Memory B cell (primary cell): ENCODE results near the gene LCE1F.

Experiments used
- ATAC-seq: fragments of 150-1000 bp; cut with Tn5 transposase; 2 replicates; pipeline ENCODE4 v1.10.0; 2021; ENCODE audit warnings: low read depth, mild to moderate bottlenecking, moderate library complexity
- DNase-seq, 2 donors: peaks; one replicate each; pipeline ENCODE4 v3.0.0; 2022; ENCODE audit warnings: low spot score in 2 of 2
- H3K27ac Mint-ChIP-seq: one replicate; pipeline ENCODE4 v1.8.0; 2022; ENCODE audit warnings: mild to moderate bottlenecking, moderate library complexity, mixed read lengths
- H3K27me3 Mint-ChIP-seq: one replicate; pipeline ENCODE4 v1.8.0; 2022; ENCODE audit warnings: mixed read lengths
- H3K36me3 Mint-ChIP-seq: one replicate; pipeline ENCODE4 v1.8.0; 2022; ENCODE audit warnings: mild to moderate bottlenecking, mixed read lengths
- H3K4me1 Mint-ChIP-seq: one replicate; pipeline ENCODE4 v1.8.0; 2022; ENCODE audit warnings: mixed read lengths
- H3K4me3 Mint-ChIP-seq: one replicate; pipeline ENCODE4 v1.8.0; 2022; ENCODE audit warnings: mild to moderate bottlenecking, moderate library complexity, mixed read lengths
- H3K9me3 Mint-ChIP-seq: one replicate; pipeline ENCODE4 v1.8.0; 2022; ENCODE audit warnings: mixed read lengths

The LCE1F gene, protein sequence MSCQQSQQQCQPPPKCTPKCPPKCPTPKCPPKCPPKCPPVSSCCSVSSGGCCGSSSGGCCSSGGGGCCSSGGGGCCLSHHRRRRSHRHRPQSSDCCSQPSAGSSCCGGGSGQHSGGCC

DNA sequence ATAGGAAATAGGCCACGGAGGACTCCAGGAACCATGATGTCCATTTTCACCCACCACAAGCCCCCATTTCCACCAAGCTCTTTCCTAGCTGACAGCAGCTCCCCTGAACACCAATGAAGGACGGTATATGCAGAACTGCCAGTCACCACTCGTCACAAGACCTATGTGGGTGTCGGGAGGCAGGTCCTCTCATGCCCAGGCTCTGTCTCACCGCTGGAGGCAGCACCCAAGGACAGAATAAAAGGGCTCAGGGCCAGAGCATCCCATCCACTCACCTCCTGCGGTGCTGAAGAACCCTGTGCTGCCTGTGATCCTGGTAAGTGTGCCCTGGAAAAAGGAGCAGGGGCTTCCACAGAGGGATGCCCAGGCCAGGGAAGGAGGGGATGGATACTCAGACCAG, at the start of gene LCE1F:
Gene LCE1F, plus strand, starts transcription at position 266 of the 400 bp plus-strand sequence. CDS start 1,232 bp downstream, outside the sequence.
- no peak within 1 kb of the TSS for H3K27ac Mint-ChIP-seq
- peaks cover 23% of the 10 kb centered on the region for H3K27me3 Mint-ChIP-seq
- no peak for ATAC-seq
- peaks cover 1% of the 10 kb centered on the region for H3K36me3 Mint-ChIP-seq
- H3K4me3 Mint-ChIP-seq = no peak within 1 kb of the TSS
- no peak for DNase-seq
- H3K9me3 Mint-ChIP-seq = peaks cover 8% of the 10 kb centered on the region
- no peaks in the 10 kb centered on the region for H3K4me1 Mint-ChIP-seq

DNA sequence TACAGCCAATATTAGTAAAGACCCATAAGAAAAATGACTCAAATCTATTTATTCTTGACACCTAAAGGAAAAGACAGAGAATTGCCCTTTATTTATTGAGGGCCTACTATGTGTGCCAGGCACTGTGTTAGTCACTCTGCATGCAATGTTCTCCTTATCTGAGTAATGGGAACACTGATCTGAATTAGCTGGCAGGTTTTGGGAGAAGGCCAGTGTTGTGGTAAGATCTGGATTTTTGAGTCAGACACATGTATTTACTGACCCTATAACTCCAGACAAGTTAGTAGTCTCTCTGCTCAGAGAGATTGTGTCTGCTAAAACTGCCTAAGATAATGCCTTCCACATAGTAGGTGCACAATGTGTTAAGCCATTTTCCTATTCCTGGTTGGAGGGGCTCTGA, 49.7 kb upstream of the LCE1F start:
- Mint-ChIP-seq H3K27ac (no peak overlapping the region), H3K36me3 (no peaks in the 10 kb centered on the region), H3K27me3 (peaks cover 2% of the 10 kb centered on the region), H3K4me1 (no peaks in the 10 kb centered on the region), H3K9me3 (no peaks in the 10 kb centered on the region), H3K4me3 (no peak overlapping the region)
- no peak for DNase-seq
- ATAC-seq = no peak

DNA sequence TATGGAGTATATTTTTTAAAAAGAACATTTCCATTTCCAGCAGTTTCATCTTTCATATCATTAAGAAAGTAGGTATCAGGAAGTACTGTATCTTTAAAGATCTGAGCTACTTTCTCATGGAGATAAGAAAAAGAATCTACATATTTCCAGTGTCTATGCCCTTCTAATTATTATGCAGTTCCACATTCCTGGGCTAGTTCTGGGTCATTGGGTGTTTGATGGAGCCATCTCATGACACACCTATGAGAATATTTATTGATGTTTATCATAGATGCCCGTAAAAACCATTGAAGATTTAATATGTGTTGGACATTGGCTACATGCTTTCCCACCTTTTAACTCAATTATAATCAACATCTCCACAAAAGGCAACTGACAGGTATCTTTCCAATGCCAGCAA, 46.0 kb upstream of the LCE1F start:
- H3K27me3 Mint-ChIP-seq = peaks cover 2% of the 10 kb centered on the region
- no peaks in the 10 kb centered on the region for H3K36me3 Mint-ChIP-seq
- no peaks in the 10 kb centered on the region for H3K9me3 Mint-ChIP-seq
- H3K4me1 Mint-ChIP-seq = no peaks in the 10 kb centered on the region
- ATAC-seq (no peak), DNase-seq (no peak)
- H3K4me3 Mint-ChIP-seq = no peak overlapping the region
- H3K27ac Mint-ChIP-seq = no peak overlapping the region

DNA sequence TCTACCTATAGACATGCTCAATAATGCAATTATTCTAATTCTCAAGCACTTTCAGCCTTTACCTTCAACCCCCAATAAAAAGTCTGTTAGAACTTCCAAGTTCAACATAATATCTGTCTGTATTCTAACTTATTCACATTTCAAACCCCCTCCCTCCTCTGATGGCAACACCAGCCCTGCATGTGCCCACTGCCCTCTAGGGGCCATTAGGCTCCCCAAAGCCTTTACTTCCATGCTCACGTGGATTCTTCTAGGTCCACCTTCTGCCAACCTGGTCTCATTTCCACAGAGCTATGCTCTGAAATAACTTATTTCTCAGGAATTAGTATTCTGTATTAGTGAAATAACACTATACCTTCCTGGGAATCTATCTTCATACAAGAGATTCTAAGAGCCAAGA, 39.3 kb upstream of the LCE1F start:
- peaks cover 10% of the 10 kb centered on the region for H3K27me3 Mint-ChIP-seq
- no peaks in the 10 kb centered on the region for H3K9me3 Mint-ChIP-seq
- DNase-seq (no peak), ATAC-seq (no peak)
- H3K36me3 Mint-ChIP-seq = no peaks in the 10 kb centered on the region
- no peak overlapping the region for H3K27ac Mint-ChIP-seq
- no peak overlapping the region for H3K4me3 Mint-ChIP-seq
- no peaks in the 10 kb centered on the region for H3K4me1 Mint-ChIP-seq

DNA sequence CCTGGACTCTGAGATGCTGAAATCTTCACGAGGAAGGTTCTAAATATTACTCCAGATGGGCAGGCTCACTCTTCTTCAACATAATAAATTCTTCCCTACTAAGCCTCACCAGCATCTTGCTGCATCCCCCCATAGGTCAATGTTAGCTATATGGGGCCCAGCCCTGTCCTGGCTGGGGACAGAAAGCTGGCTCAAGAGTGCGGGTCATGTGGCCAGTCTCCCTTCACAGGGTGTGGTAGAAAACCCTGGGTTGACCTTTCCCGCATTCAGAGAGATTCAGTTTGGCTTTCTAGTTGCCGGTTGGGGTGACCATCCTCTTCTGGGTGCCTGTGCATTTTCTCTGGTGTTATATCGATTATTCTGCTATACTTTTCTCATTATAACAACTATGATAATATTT, 36.9 kb upstream of the LCE1F start:
- Mint-ChIP-seq H3K27me3 (peaks cover 12% of the 10 kb centered on the region), H3K9me3 (no peaks in the 10 kb centered on the region), H3K27ac (no peak overlapping the region), H3K4me3 (no peak overlapping the region), H3K36me3 (no peaks in the 10 kb centered on the region), H3K4me1 (no peaks in the 10 kb centered on the region)
- DNase-seq (no peak), ATAC-seq (no peak)

DNA sequence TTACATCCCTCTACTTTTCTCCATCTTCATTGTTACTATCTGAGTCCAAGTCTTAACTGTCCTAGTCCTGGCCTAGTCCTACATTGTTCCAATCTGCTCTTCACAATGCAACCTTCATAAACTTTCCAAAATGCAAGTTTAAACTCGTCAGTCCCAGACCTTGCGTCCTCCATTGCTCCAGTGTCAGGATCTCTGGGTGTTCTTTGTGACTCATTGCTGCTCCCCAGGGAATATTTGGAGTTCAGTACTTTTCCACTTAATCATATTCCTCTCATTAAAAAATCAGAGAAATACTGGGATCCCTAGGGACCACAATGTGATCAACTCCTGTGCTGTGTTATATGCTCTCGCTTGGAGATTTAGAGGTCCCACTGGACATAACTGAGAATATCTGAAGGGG, 35.1 kb upstream of the LCE1F start:
- ATAC-seq = no peak
- Mint-ChIP-seq H3K4me1 (no peaks in the 10 kb centered on the region), H3K36me3 (no peaks in the 10 kb centered on the region), H3K9me3 (no peaks in the 10 kb centered on the region), H3K27ac (no peak overlapping the region), H3K4me3 (no peak overlapping the region), H3K27me3 (peaks cover 15% of the 10 kb centered on the region)
- no peak for DNase-seq

DNA sequence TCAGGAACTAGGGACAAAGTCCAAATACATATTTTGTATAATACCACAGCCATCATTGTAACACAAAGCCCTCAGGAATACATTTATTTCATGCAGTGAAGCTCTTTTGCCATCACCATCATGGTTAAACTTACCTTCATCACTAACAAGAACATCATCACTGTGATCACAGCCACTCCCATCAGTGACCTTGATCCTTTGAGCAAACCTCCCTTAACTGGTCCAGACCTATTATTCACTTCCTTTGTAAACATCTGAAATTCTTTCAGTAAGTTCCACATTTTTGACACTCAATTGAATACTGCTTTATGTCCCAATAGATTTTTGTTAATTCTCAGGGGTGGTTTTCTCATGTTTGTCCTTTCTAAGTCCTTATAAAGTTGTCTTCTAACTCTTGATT, 33.3 kb upstream of the LCE1F start:
- no peak for DNase-seq
- no peak for ATAC-seq
- H3K4me1 Mint-ChIP-seq = no peaks in the 10 kb centered on the region
- H3K36me3 Mint-ChIP-seq = no peaks in the 10 kb centered on the region
- no peaks in the 10 kb centered on the region for H3K9me3 Mint-ChIP-seq
- no peak overlapping the region for H3K27ac Mint-ChIP-seq
- H3K27me3 Mint-ChIP-seq = peaks cover 15% of the 10 kb centered on the region
- no peak overlapping the region for H3K4me3 Mint-ChIP-seq

DNA sequence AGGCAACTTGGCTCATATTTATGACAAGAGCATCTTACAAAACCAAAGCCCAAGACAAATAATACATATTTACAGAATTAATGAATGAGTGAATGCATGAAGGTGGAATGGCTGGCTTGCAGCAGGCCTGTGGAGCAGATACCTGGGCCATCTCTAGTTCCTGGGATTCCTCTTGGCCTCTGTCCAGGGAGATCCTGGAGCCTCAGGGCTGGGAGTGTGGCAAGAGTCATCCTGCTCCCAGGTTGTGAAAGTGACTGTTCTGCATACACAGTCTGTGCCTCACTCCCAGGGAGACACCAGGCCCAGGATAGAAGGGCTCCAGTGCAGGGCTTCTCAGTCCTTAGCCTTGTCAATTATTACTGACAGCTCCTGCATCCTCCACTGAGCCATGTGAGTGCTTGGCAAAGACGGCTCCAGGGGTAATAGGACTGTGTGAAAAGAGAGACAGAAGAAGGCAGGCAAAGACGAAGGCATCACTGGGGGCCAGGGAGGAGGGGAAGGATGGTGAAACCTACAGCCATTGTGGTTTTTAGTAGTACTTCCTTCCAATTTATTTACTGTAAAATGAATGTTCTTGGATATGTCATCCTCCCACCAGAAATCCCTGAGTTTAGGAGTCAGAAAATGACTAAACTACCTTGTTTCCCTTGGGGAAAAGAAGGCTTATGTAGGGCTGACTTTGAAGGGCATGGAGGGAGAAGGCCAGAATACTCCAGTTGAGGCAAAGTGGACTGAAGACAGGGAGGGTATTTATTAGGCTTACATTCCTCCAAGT, 31.4 kb upstream of the LCE1F start:
- ATAC-seq (no peak), DNase-seq (no peak)
- Mint-ChIP-seq H3K4me1 (no peaks in the 10 kb centered on the region), H3K36me3 (no peaks in the 10 kb centered on the region), H3K4me3 (no peak overlapping the region), H3K9me3 (no peaks in the 10 kb centered on the region), H3K27ac (no peak overlapping the region), H3K27me3 (peaks cover 7% of the 10 kb centered on the region)

DNA sequence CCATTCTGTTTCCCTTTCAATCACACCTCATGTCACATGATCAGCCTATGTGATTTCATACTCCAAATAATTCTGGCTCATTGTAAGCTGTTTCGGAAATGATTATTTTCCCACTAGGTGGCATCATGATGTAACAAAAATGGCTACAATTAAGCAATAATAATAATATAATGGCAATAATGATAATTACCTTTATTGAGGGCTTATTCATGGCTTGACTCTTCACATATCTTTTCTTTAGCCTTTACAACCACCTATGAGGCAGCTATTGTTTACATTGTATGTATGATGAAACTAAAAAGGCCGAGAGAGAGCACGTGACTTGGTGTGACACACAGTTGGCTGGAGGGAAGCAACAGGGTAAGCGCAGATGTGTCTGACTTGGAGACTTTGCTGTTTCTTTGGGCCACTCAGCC, 29.6 kb upstream of the LCE1F start:
- H3K36me3 Mint-ChIP-seq = no peaks in the 10 kb centered on the region
- no peak overlapping the region for H3K4me3 Mint-ChIP-seq
- peaks cover 9% of the 10 kb centered on the region for H3K27me3 Mint-ChIP-seq
- no peak for ATAC-seq
- no peaks in the 10 kb centered on the region for H3K4me1 Mint-ChIP-seq
- no peaks in the 10 kb centered on the region for H3K9me3 Mint-ChIP-seq
- H3K27ac Mint-ChIP-seq = no peak overlapping the region
- no peak for DNase-seq

DNA sequence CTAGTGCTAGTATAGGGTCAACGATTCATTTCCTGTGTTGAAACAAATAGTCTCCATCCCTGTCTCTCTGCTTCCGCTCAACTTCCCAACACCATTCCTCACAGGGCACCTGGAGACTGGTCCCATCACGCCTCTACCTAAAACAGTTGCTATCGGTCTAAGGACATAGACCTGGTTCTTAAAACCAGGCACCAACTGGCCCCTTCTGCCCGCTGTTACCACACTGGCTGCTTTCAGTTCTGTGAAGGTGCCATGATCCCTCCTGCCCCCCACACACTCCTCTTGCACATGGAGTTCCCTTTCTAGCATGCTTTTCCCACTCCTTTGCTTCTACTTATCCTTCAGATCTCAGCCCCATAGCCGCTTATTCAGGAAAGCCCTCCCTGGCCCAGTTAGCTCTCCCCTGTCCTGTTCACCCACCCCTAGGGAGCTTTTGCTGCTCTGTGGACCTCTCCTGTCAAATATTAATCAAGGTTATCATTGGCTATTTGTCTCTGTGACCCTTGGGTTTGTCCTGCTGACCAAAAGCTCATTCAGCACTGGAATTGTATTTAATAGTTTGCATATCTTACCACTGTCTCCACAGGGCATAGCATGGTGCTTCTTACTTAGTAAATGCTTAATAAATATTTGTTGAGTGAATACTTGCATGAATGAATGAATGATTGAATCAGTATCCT, 29.0 kb upstream of the LCE1F start:
- DNase-seq (no peak), ATAC-seq (no peak)
- no peaks in the 10 kb centered on the region for H3K9me3 Mint-ChIP-seq
- no peak overlapping the region for H3K27ac Mint-ChIP-seq
- no peaks in the 10 kb centered on the region for H3K4me1 Mint-ChIP-seq
- no peak overlapping the region for H3K4me3 Mint-ChIP-seq
- H3K27me3 Mint-ChIP-seq = peaks cover 12% of the 10 kb centered on the region
- H3K36me3 Mint-ChIP-seq = no peaks in the 10 kb centered on the region

DNA sequence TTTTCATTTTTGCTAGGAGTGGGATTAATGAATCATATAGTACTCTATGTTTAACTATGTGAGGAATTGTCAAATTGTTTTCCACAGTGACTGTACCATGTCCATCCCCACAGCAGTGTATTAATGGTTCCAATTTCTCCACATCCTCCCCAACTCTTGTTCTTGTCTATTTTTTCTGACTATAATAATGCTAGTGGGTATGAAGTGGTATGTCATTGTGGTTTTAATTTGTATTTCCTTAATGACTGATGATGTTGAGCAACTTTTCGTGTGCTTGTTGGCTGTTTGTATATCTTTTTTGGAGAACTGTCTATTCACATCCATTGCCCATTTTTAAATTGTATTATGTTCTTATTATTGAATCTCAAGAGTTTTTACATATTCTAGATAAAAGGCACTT, 27.1 kb upstream of the LCE1F start:
- no peak overlapping the region for H3K27ac Mint-ChIP-seq
- no peak overlapping the region for H3K4me3 Mint-ChIP-seq
- no peak for ATAC-seq
- H3K4me1 Mint-ChIP-seq = no peaks in the 10 kb centered on the region
- H3K36me3 Mint-ChIP-seq = no peaks in the 10 kb centered on the region
- DNase-seq = no peak
- no peaks in the 10 kb centered on the region for H3K9me3 Mint-ChIP-seq
- H3K27me3 Mint-ChIP-seq = peaks cover 14% of the 10 kb centered on the region

DNA sequence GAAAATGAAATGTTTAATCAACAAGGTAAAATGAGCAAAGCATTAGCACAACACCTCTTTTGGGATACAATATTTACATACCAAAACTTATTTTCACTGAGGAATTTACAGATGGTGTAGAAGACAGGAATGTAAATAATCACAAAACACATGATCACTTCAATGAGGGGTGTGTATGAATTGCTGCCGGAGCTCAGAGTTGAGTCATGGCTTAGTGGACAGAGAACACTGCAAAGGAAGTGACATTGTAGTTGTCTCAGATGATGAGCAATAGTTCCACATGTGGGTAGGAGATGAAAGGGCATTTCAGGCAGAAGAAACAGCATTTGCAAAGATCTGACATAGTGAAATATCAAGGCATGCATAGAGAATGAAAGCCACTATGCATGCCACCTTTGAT, 22.7 kb upstream of the LCE1F start:
- ATAC-seq (no peak), DNase-seq (no peak)
- Mint-ChIP-seq H3K27ac (no peak overlapping the region), H3K36me3 (no peaks in the 10 kb centered on the region), H3K9me3 (no peaks in the 10 kb centered on the region), H3K4me1 (no peaks in the 10 kb centered on the region), H3K27me3 (peaks cover 14% of the 10 kb centered on the region), H3K4me3 (no peak overlapping the region)

DNA sequence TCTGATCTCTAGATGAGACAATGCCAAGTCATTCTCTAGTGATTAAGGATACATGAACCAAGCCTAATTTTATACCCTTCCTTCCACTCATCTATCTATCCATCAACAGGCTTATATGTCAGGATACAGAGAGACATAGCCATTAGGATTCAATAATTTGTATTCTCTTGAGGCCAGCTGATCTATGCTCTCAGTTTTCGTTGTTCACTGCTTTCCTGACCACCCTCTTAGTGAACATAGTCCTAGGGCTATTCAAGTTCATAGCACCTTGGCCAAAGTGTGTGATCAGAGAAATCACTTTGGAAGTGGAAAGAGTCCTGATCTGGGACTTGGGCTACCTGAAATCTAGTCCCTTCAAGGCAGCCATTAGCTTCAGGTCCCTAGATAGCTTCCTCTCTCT, 21.4 kb upstream of the LCE1F start:
- H3K36me3 Mint-ChIP-seq = no peaks in the 10 kb centered on the region
- H3K4me3 Mint-ChIP-seq = no peak overlapping the region
- ATAC-seq = no peak
- no peaks in the 10 kb centered on the region for H3K9me3 Mint-ChIP-seq
- H3K27me3 Mint-ChIP-seq = peaks cover 14% of the 10 kb centered on the region
- H3K4me1 Mint-ChIP-seq = no peaks in the 10 kb centered on the region
- H3K27ac Mint-ChIP-seq = no peak overlapping the region
- DNase-seq = no peak

DNA sequence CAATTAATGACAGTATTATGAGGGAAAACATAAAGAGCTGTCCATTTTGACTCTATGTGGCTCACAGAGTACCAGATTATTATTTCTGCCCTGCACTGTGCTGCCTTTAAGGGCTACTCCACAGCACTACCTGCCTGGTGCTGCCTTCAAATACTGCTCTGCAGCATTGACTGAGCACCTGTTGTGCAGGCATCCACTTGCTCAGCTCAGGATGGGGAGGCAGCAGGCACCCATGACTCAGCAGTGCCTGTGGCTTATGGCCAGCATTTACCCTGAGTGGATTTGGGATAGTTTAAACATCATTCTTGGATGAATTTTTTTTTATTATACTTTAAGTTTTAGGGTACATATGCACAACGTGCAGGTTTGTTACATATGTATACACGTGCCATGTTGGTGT, 18.1 kb upstream of the LCE1F start:
- DNase-seq (no peak), ATAC-seq (no peak)
- no peak overlapping the region for H3K27ac Mint-ChIP-seq
- H3K9me3 Mint-ChIP-seq = no peaks in the 10 kb centered on the region
- no peaks in the 10 kb centered on the region for H3K4me1 Mint-ChIP-seq
- H3K36me3 Mint-ChIP-seq = no peaks in the 10 kb centered on the region
- peaks cover 17% of the 10 kb centered on the region for H3K27me3 Mint-ChIP-seq
- H3K4me3 Mint-ChIP-seq = no peak overlapping the region

DNA sequence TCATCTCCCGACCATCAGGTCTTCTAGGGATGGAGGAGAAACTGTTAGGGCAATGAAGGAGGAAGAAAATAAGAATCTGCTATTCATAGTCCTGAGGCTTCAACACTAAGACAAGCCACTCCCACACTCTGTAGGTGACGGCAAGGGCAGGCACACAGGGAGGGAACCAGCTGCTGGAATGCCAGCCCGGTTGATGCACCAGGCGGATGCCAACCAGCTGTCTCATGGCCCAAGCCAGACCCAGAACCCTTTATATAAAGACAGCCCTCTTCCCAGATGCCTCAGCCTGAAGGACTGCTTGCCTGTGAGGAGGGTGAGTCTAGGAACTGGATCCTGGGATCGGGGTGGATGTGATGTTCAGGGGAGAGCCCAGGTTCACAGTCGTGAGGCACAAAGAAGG, 17.2 kb upstream of the LCE1F start, which contains the start of gene KPRP:
Gene KPRP, plus strand, starts transcription at position 279 of the 400 bp plus-strand sequence. CDS start 1,564 bp downstream, outside the sequence.
- Mint-ChIP-seq H3K9me3 (no peaks in the 10 kb centered on the region), H3K36me3 (no peaks in the 10 kb centered on the region), H3K4me3 (no peak within 1 kb of the TSS), H3K27ac (no peak within 1 kb of the TSS), H3K27me3 (peaks cover 14% of the 10 kb centered on the region), H3K4me1 (no peaks in the 10 kb centered on the region)
- no peak for DNase-seq
- no peak for ATAC-seq
